Measurements from ENCODE around the gene APBA2.

Gene APBA2

DNA sequence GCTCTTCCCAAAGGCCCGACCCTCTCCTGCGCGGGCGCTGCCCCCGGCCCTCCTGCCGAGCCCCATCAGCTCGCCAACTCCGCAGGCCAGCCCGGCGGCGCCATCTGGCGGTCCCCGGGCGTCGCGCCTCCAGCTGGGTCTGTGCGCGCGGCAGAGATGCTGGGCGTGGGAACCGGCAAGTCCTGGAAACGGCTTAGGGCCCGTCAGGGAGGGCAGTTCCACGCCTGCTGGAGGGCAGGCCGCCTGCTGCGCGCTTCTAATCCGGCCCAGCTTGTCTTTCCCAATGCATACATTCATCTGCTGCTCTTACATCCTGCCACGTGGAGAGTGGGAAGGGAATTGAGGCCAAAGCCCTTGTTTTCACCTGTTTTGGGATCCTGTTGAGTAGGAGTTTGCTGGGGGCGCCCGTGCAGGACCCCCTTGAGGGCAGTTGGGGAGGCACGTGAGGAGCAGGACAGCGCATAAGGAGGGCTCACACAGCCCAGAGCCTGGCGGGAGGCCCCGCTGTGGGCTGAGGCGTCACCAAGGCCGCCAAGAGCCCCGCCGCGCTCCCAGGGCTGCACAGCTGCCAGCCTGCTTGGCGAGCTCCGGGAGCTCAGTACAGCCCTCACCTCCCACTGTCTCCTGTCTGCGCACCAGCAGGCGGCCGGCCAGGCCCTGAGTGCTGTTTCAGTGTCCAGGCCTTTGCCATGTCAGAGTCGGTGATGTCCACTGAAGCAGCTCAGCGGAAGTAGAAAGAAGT lies 218.2 kb downstream of the APBA2 start:
- DNase-seq (ENCODE audit: low read depth), result peak; percentile 36

- DNase-seq (ENCODE audit: low read depth), result no peak
Measured at GRCh38 chr15:29104566-29104880, 218.7 kb downstream of the APBA2 start.

DNA sequence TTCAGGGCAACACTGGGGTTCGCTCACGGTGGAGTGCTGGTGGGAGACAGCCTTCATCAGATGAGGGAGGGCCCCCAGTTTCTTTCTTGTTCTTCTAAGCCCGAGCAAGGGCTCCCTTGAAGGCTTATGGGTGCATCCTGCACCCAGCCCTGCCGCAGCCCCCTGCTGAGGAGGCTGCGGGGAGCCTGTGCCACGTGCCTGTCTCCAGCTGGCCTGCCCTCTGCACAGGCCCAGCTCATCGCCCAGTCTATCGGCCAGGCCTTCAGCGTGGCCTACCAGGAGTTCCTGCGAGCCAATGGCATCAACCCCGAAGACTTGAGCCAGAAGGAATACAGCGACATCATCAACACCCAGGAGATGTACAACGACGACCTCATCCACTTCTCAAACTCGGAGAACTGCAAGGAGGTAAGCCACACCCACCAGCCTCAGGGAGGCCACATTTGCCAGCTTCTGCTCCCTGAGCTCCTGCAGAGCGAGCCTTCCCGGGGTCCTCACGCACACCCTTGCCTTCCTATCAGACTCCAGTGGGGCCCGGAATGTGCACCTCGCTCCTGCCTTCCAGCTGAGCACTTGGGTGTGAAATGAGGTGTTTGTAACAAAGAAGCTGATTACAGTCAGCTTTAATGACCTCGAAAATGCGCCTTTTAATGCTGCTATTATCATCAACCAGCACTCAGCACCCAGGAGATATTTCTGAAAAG lies 219.5 kb downstream of the APBA2 start:
- DNase-seq (ENCODE audit: low read depth), result no peak

DNA sequence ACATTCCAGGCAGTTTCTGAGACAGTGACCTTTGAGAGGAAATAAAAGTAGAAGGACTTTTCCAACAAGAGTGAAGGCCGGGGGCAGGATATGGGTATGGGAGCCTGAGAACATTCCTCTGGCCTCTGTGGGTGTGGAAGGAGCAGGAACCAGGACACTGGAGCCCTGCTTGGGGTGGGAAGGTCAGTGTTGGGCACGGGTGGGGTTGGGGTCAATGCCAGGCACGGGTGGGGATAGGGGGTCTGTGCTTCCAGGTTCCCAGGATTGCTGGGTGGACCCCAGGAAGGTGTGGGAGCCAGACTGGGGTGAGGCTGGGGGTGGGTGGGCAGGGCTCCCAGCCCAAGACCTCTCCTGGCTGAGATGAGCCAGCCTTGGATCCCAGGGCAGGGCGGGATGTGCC lies 220.3 kb downstream of the APBA2 start:
- DNase-seq (ENCODE audit: low read depth), result no peak

- no peak for DNase-seq (ENCODE audit: low read depth)
Measured at GRCh38 chr15:29106551-29107290, 220.9 kb downstream of the APBA2 start.

DNA sequence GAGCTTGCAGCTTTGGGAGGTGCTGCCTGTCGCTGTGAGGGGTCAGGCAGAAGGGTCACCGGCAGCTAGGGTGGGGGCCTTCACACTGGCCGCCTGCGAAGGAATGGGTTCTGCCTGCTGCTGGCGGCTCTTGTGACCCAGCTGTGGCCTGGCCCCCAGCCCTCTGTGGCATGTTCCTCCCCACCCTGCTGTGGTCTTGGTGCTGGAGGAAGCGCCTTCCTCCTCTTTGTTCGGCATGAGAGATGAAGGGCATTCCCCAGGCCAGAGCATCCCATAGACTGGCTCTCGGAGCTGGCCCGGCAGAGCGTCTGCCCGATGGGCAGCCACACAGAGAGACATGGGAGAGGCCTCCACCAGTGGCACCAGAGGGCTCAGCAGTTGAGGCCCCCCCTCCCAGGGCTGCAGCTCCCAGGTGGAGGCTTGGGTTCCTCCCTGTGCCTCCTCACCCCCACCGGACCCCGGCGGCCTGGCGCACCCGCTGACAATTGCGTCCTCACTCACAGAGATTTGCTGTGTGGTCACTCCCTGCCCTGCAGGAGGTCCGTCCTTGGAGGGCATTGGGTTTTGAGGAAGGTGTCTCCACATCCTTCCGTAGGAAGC lies 221.6 kb downstream of the APBA2 start:
- no peak for DNase-seq (ENCODE audit: low read depth)

DNA sequence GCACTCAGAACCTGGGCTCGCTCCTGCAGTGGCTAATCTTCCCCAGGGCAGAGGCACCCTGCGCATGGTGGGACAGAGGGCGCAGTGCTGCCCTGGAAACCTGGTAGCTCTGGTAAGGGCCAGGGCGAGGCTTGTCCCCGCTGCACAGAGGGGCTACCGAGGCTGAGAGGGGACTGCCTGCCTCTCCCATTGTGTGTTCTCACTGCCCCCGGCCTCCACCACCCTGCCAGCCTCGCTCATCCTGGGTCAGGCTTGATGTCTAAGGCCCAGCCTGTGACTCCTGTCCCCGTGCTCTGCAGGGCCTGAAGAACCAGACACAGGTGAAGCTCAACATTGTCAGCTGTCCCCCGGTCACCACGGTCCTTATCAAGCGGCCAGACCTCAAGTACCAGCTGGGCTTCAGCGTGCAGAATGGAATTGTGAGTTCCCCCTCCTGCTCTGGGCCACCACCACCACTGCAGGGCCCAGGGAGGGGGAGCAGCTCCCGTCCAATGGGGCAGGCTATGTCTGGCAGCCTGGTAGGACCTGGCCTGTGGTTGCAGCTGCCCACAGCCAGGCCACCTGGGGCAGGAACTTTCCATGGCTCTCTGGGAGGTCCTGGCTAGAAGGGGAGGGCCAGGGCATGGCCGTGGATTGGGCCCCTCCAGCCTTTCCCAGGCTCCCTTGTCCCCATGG lies 222.3 kb downstream of the APBA2 start:
- no peak for DNase-seq (ENCODE audit: low read depth)

- no peak for DNase-seq (ENCODE audit: low read depth)
Measured at GRCh38 chr15:29109762-29110161, 224.0 kb downstream of the APBA2 start.

DNA sequence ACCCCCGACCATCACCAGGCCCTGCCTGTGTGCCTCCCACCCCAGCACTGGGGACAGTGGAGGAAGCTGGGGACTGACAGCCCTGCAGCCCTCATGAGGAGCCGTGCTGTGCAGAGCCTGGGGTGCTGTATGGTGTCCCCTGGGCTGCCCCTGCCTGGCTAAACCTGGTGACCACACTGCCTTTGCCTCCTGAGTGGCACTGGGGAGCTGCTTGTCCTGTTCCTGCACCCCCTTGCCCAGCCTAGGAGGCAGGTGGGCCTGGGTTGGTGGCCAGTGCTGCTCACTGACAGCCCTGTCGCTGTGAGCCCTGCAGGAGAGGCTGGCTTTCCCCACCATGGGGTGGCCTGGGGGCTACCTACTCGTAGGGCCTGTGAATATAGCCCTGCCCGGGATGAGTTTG lies 224.4 kb downstream of the APBA2 start:
- no peak for DNase-seq (ENCODE audit: low read depth)

DNA sequence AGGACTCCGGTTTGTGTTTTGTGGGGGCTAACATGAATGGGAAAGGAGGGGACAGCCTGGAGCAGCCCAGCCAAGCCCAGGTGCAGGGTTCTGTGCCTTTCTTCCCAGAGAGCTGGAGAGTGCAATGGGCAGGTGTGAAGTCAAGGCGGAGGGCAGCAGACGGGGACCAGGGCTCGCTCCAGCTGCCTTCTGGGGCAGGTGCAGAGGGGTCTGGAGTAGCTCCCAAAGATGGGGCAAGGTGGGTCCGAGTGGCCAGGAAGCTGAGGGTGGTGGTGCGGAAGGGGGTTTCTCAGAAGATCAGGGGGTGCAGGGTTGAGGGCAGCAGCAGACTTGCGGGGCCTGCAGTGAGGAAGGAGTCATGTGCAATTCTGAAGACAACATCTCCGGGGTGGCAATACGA lies 225.0 kb downstream of the APBA2 start:
- no peak for DNase-seq (ENCODE audit: low read depth)

DNA sequence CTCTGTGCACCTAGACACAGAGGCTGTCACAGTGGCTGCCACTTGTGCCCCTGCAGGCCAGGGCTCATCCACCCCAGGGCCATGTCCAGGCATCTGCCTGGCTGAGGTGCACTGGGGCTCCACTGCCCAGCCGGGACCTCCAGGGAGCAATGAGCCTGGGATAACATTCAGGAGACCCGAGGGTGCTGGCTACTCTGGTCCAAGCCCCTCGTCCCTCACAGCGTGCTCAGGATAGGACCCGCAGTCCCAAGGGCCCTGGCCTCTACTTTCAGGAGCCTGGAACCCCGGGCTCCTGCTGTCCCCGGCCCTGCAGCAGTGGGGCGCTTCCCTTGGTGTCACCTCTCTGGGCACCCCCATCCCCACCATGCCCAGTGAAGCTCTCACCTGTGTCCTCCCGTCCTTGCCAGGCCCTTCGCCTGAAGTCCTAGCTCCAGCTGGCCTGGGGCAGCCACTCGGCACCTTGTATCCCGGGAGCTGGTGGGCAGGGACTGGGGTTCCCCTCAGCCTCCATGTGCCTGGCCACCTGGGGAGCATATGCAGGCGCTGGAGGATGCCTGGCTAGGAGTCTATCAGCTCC lies 226.0 kb downstream of the APBA2 start:
- no peak for DNase-seq (ENCODE audit: low read depth)

DNA sequence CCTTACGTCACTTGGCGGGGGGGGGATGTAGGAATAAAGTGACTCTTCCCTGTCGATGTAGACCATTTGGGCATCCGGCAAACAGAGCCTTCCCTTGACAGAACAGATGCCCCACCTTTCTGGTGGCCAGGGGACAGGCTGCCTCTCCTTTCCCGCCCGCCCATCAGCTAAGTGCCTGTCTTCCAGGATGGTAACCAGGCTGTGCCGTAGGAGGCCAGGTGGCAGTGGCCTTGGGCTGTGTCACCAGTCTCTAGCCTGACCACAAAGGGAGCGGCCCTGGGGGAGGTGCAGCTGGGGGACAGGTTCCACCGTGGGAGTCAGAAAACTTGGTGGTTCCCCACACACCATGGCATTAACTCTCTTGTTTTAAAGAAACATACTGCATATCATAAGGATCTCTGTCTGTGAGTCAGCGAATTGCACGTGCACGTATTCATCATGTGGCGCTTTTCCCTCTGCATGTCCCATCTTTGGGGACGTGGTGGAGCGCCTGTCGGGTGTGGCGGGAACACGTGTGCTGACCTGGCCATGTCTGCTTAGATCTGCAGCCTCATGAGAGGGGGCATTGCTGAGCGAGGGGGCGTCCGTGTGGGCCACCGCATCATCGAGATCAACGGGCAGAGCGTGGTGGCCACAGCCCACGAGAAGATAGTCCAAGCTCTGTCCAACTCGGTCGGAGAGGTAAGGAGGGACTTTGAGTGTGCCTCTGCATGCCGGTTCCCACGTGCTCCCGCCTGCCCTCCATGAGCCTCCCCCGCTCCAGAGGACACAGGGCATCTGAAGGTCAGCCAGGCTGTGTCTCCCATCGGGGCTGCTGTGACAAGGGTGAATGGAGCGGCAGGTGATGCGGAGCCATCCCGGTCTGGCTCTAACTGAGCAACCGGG lies 227.8 kb downstream of the APBA2 start:
- DNase-seq (ENCODE audit: low read depth), result no peak

DNA sequence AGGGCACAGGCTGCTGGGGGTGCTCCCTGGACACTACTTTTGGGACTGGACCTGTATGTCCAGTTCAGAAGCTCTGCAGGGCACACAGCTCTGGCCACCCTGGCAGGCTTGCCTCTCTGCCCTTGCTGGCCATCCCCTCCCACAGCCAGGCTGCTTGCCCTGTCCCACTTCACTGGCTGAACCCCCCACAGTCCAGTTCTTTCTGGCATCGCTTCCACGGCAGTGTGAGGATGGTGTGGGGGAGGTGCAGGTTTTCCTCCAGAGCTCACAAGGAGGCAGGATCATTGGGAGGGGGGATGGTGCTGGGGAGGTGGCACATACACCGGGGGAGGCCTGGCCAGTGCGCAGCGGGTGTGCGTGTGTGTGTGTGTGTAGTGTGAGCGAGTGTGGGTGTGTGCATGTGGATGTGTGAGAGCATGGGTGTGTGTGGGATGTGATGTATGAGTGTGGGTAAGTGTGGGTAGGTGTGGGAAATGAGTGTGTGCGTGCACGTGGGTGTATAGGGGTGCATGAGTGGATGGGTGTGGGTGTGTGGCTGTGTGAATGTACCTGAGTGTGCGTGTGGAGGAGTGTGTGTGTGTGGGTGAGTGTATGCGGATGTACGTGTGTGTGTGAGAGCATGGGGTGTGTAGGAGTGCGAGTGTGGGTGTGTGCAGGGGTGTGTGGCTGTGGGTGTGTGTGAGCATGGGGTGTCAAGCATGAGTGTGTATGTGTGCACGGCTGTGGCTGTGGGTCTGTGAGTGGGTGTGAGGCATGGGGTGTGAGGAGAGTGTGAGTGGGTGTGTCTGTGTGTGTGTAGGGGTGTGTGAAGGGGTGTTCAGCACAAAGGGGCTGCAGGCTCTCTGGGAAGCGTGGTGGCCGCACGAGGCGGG lies 228.7 kb downstream of the APBA2 start:
- DNase-seq (ENCODE audit: low read depth), result no peak

- no peak for DNase-seq (ENCODE audit: low read depth)
Measured at GRCh38 chr15:29115093-29115991, 229.6 kb downstream of the APBA2 start.

GRCh38 chr15:29116970-29117700 lies 231.4 kb downstream of the APBA2 start:
- DNase-seq (ENCODE audit: low read depth), result no peak

DNA sequence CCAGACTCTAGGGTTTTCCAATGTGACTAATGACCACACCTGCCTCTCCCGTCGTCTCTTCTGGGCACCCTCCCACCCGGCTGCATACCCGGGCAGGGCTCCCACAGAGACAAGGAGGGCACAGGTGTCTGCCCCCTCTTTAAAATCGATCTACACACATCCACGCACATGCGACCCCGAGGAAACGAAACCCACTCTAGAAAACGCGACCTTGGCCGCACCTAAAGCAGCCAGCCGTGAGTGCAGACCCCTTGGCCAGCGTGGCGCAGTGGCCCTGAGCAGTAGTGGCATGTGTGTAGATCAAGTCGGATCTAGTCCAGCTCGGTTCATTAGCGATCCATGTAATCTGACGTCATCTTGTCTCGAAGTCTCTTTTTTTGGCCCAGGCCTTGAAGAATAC lies 232.0 kb downstream of the APBA2 start:
- DNase-seq (ENCODE audit: low read depth), result no peak

GRCh38 chr15:29119847-29120246 lies 234.1 kb downstream of the APBA2 start:
- DNase-seq (ENCODE audit: low read depth), result no peak

Data from stromal cell of bone marrow (primary cell).